ENCODE measurements around the gene ABI2.
"Not testable (repeated sequence)": the region's sequence is repeated elsewhere in the genome, so short reads cannot be mapped to it uniquely, and the experiment has no call there.

ABI2 gene

DNA sequence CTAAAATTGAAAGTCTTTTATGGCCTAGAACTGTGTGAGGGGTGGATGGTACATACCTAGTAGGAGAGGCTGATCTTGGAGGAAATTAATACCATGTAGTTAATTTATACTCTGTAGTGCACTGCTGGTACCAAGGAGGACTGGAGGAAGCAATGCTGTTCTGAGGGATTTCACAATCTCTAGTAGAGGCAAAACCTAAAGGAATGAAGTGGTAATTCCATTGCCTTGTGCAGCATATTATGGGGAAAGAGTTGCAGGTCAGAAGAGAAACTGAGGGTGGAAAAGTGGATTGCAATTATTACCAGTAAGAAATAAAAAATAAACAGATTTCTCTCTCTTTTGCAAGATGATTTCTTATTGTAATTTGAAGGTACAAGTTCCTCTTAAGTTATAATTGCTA, 2.2 kb downstream of the ABI2 start:
- H3K9ac ChIP-seq (ENCODE audit: low read depth, low read length) = no peak overlapping the region
- no peaks in the 10 kb centered on the region for H3K27me3 ChIP-seq (ENCODE audit: control insufficient read depth, insufficient read depth, low read length)
- no peaks in the 10 kb centered on the region for H3K36me3 ChIP-seq (ENCODE audit: control insufficient read depth, insufficient read depth, low read length)
- H3K4me1 ChIP-seq (ENCODE audit: control insufficient read depth, insufficient read depth, low read length) = peaks cover 12% of the 10 kb centered on the region
- no peaks in the 10 kb centered on the region for H3K9me3 ChIP-seq (ENCODE audit: control insufficient read depth, insufficient read depth, low read length)
- H3K4me3 ChIP-seq (ENCODE audit: low read depth, low read length) = peak overlapping the region; percentile 98

DNA sequence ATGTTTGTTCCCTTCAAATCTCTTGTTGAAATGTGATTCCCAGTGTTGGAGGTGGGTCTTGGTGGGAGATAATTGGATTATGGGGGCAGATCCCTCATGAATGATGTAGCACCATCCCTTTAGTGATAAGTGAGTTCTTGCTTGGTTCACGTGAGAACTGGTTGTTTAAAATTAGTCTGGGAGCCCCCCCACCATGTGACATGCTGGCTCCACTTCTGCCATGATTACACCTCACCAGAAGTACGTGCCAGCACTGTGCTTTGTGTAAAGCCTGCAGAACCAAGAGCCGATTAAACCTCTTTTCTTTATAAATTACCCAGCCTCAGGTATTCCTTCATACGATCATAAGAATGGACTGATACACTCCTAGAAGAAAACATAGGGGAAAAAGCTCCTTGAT, 10.1 kb downstream of the ABI2 start:
- Histone ChIP-seq H3K27me3 (ENCODE audit: control insufficient read depth, insufficient read depth, low read length) (no peaks in the 10 kb centered on the region), H3K9ac (ENCODE audit: low read depth, low read length) (no peak overlapping the region), H3K4me1 (ENCODE audit: control insufficient read depth, insufficient read depth, low read length) (no peaks in the 10 kb centered on the region), H3K36me3 (ENCODE audit: control insufficient read depth, insufficient read depth, low read length) (no peaks in the 10 kb centered on the region), H3K9me3 (ENCODE audit: control insufficient read depth, insufficient read depth, low read length) (no peaks in the 10 kb centered on the region), H3K4me3 (ENCODE audit: low read depth, low read length) (no peak overlapping the region)

DNA sequence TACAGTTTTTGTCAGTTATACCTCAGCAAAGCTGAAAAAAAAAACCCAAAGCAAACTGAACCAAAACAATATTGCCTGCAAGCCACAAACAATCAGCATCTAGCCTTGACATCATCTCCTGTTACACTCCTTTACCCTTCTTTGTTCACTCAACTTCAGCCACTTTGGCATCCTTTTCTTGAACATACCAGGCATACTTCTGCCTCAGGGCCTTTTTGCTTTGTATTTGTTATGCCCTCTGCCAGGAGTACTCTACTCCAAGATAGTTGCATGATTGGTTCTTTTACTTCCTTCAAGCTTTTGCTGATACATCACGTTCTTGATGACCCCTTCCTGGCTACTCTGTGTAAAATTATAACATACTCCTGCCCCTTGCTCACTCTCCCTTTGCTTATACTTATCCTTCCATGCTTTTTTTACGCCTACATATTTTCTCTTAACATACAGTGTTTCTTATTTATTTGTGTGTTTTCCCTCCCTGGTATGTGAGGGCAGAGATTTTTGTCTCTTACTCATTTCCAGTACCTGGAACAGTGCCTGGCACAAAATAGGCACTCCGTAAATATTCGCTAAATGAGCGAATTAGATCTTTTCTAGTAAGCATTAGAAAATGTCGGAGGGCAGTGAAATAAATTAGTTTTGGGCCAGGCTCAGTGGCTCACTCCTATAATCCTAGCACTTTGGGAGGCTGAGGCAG, 12.7 kb downstream of the ABI2 start:
- Histone ChIP-seq H3K4me3 (ENCODE audit: low read depth, low read length) (no peak overlapping the region), H3K4me1 (ENCODE audit: control insufficient read depth, insufficient read depth, low read length) (no peaks in the 10 kb centered on the region), H3K9me3 (ENCODE audit: control insufficient read depth, insufficient read depth, low read length) (no peaks in the 10 kb centered on the region), H3K36me3 (ENCODE audit: control insufficient read depth, insufficient read depth, low read length) (no peaks in the 10 kb centered on the region), H3K9ac (ENCODE audit: low read depth, low read length) (no peak overlapping the region), H3K27me3 (ENCODE audit: control insufficient read depth, insufficient read depth, low read length) (no peaks in the 10 kb centered on the region)

DNA sequence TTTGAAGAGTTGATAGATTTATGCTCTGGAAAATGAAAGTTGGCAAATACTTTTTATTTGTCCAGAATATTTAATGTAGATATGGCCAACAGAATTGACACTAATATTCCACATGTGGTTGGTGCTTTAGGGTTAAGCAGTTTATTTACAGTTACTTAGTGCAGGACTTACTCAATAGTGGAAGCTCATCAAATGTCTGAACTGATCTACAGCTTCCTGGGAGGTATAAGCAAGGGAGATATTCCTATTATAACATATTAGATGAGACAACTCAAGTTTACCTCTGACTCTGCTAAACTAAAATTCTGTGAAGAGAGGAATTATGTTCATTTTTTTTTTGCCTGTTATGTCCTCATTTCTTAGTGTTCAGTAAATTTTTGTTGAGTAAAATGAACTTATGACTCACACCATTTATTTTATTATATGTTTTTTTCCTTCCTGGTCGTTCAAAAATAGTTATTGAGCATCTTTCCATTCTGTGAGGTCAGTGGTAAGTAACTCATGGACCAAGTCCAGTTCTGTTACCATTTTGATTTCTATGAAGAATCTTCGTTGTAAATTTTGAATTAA, 13.6 kb downstream of the ABI2 start:
- H3K4me3 ChIP-seq (ENCODE audit: low read depth, low read length) = no peak overlapping the region
- H3K36me3 ChIP-seq (ENCODE audit: control insufficient read depth, insufficient read depth, low read length) = no peaks in the 10 kb centered on the region
- no peaks in the 10 kb centered on the region for H3K27me3 ChIP-seq (ENCODE audit: control insufficient read depth, insufficient read depth, low read length)
- no peak overlapping the region for H3K9ac ChIP-seq (ENCODE audit: low read depth, low read length)
- H3K4me1 ChIP-seq (ENCODE audit: control insufficient read depth, insufficient read depth, low read length) = no peaks in the 10 kb centered on the region
- H3K9me3 ChIP-seq (ENCODE audit: control insufficient read depth, insufficient read depth, low read length) = no peaks in the 10 kb centered on the region

DNA sequence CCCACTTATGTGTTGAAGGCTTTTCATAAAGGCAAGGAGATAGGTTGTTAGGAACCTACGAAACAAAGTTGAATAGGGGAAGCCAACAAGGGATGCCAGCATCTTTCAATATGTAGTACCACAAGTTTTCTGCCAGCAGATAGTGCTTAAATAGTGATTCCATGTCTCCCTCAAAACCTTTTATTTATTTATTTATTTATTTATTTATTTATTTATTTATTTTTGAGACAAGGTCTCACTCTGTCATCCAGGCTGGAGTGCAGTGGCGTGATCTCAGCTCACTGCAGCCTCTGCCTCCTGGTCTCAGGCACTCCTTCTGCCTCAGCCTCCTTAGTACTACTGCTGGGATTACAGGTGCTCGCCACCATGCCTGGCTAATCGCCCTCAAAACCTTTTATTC, 14.2 kb downstream of the ABI2 start:
- not testable (repeated sequence) for H3K9me3 ChIP-seq (ENCODE audit: control insufficient read depth, insufficient read depth, low read length); H3K9ac ChIP-seq (ENCODE audit: low read depth, low read length); H3K36me3 ChIP-seq (ENCODE audit: control insufficient read depth, insufficient read depth, low read length); H3K4me1 ChIP-seq (ENCODE audit: control insufficient read depth, insufficient read depth, low read length); H3K27me3 ChIP-seq (ENCODE audit: control insufficient read depth, insufficient read depth, low read length); H3K4me3 ChIP-seq (ENCODE audit: low read depth, low read length)

DNA sequence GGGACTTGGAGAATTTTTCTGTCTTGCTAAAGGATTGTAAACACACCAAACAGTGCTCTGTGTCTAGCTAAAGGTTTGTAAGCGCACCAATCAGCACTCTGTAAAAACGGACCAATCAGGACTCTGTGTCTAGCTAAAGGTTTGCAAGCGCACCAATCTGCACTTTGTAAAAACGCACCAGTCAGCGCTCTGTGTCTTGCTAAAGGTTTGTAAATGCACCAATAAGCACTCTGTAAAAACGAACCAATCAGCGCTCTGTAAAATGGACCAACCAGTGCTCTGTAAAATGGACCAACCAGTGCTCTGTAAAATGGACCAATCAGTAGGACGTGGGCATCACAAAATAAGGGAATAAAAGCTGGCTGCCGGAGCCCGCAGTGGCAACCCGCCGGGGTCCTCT, 16.5 kb downstream of the ABI2 start:
- Histone ChIP-seq H3K4me1 (ENCODE audit: control insufficient read depth, insufficient read depth, low read length) (no peaks in the 10 kb centered on the region), H3K9ac (ENCODE audit: low read depth, low read length) (no peak overlapping the region), H3K36me3 (ENCODE audit: control insufficient read depth, insufficient read depth, low read length) (no peaks in the 10 kb centered on the region), H3K4me3 (ENCODE audit: low read depth, low read length) (no peak overlapping the region), H3K9me3 (ENCODE audit: control insufficient read depth, insufficient read depth, low read length) (no peaks in the 10 kb centered on the region), H3K27me3 (ENCODE audit: control insufficient read depth, insufficient read depth, low read length) (no peaks in the 10 kb centered on the region)

DNA sequence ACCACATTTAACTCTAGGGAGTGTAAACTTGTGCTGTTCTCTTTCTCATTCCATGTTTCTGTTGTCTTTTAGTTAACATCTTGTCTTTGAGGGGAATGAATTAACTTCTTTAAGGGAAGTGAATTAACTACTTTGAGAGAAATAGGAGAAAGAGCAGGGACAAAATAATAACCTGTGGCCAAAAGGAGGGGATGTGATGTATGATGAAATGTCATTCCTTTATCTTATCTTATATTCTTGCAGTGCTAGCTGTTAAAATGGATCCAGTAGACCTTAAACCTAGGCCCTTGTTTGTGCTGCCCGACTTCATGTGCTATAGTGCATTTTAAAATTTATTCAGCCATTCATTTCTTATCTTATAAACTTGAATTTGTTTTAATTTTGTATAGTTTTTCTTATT, 18.4 kb downstream of the ABI2 start:
- no peaks in the 10 kb centered on the region for H3K9me3 ChIP-seq (ENCODE audit: control insufficient read depth, insufficient read depth, low read length)
- no peaks in the 10 kb centered on the region for H3K36me3 ChIP-seq (ENCODE audit: control insufficient read depth, insufficient read depth, low read length)
- no peaks in the 10 kb centered on the region for H3K27me3 ChIP-seq (ENCODE audit: control insufficient read depth, insufficient read depth, low read length)
- H3K4me1 ChIP-seq (ENCODE audit: control insufficient read depth, insufficient read depth, low read length) = no peaks in the 10 kb centered on the region
- no peak overlapping the region for H3K4me3 ChIP-seq (ENCODE audit: low read depth, low read length)
- H3K9ac ChIP-seq (ENCODE audit: low read depth, low read length) = no peak overlapping the region

DNA sequence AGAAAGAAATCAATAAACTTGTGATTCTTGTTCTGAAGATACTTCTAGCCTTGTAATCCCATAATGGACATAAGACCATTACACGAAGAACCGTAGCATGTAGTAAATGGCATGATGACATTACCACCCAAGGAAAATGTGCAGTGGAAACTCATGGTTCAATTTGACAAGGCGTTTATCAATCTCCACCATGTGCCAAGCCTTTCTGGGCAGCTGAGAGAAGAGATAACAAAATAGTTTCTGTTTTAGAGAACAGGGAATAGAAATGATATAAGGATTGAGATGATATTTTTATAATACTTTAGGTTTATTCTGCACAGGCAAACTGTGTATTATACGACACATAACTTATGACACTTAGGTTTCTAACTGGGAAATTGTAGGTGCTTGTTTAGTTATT, 19.2 kb downstream of the ABI2 start:
- Histone ChIP-seq H3K27me3 (ENCODE audit: control insufficient read depth, insufficient read depth, low read length) (no peaks in the 10 kb centered on the region), H3K9ac (ENCODE audit: low read depth, low read length) (no peak overlapping the region), H3K36me3 (ENCODE audit: control insufficient read depth, insufficient read depth, low read length) (no peaks in the 10 kb centered on the region), H3K4me1 (ENCODE audit: control insufficient read depth, insufficient read depth, low read length) (no peaks in the 10 kb centered on the region), H3K9me3 (ENCODE audit: control insufficient read depth, insufficient read depth, low read length) (no peaks in the 10 kb centered on the region), H3K4me3 (ENCODE audit: low read depth, low read length) (no peak overlapping the region)

DNA sequence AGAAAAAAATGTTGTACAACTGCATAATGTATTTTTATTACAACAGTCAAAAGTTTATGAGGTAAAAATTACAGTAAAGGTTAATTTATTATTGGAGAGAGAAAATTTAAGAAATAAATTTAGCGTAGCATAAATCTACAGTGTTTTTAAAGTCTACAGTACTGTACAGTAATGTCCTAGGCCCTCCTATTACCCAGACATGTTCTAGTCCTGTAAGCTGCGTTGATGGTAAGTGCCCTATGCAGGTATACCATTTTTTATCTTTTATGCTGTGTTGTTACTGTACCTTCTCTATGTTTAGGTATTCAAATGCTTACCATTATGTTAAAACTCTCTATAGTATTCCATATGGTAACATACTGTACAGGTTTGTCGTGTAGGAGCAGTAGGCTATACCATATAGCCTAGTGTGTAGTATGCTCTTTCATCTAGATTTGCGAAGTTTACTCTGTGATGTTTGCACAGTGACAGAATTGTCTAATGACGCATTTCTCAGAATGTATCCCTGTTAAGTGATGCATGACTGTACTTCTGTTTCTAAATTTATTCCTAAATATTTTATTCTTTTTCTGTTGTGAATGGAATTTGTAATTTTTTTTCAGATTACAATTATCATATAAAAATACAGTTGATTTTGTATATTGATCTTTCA, 24.5 kb downstream of the ABI2 start:
- Histone ChIP-seq H3K9ac (ENCODE audit: low read depth, low read length) (no peak overlapping the region), H3K36me3 (ENCODE audit: control insufficient read depth, insufficient read depth, low read length) (no peaks in the 10 kb centered on the region), H3K4me3 (ENCODE audit: low read depth, low read length) (no peak overlapping the region), H3K9me3 (ENCODE audit: control insufficient read depth, insufficient read depth, low read length) (no peaks in the 10 kb centered on the region), H3K4me1 (ENCODE audit: control insufficient read depth, insufficient read depth, low read length) (no peaks in the 10 kb centered on the region), H3K27me3 (ENCODE audit: control insufficient read depth, insufficient read depth, low read length) (no peaks in the 10 kb centered on the region)

DNA sequence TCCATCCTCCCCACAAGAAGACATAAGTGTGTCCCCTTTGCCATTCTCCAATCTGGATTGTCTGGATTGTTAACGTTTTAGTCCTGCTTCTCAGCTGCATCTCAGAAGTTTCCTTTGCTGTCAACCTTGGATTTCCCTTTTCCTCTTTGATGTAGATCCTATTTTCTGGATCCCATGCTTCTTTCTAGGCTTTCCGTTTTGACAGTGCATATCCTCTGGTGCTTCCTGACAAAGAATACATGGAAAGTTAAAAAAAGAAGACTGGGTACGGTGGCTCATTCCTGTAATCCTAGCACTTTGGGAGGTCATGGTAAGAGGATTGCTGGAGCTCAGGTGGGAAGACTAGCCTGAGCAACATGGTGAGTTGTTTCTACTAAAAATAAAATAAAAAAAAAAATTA, 26.8 kb downstream of the ABI2 start:
- H3K9ac ChIP-seq (ENCODE audit: low read depth, low read length) = no peak overlapping the region
- H3K4me3 ChIP-seq (ENCODE audit: low read depth, low read length) = no peak overlapping the region
- H3K9me3 ChIP-seq (ENCODE audit: control insufficient read depth, insufficient read depth, low read length) = no peaks in the 10 kb centered on the region
- H3K4me1 ChIP-seq (ENCODE audit: control insufficient read depth, insufficient read depth, low read length) = no peaks in the 10 kb centered on the region
- H3K27me3 ChIP-seq (ENCODE audit: control insufficient read depth, insufficient read depth, low read length) = no peaks in the 10 kb centered on the region
- H3K36me3 ChIP-seq (ENCODE audit: control insufficient read depth, insufficient read depth, low read length) = no peaks in the 10 kb centered on the region

DNA sequence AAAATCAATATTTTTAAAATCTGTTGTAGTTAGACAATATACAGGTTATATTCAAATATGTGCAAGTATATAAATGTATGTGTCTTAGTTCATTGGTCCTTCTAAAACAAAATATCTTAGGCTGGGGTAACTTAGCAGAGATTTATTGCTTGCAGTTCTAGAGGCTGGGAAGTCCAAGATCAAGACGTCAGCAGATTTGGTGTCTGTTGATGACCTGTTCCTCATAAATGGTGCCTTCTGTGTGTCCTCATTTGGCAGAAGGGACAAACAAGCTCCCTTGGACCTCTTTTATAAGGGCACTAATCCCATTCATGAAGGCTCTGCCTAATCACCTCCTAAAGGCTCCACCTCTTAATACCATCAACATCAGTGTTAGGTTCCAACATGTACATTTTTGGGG, 31.3 kb downstream of the ABI2 start:
- Histone ChIP-seq H3K4me3 (ENCODE audit: low read depth, low read length) (no peak overlapping the region), H3K9me3 (ENCODE audit: control insufficient read depth, insufficient read depth, low read length) (no peaks in the 10 kb centered on the region), H3K9ac (ENCODE audit: low read depth, low read length) (no peak overlapping the region), H3K27me3 (ENCODE audit: control insufficient read depth, insufficient read depth, low read length) (no peaks in the 10 kb centered on the region), H3K36me3 (ENCODE audit: control insufficient read depth, insufficient read depth, low read length) (no peaks in the 10 kb centered on the region), H3K4me1 (ENCODE audit: control insufficient read depth, insufficient read depth, low read length) (peaks cover 4% of the 10 kb centered on the region)

DNA sequence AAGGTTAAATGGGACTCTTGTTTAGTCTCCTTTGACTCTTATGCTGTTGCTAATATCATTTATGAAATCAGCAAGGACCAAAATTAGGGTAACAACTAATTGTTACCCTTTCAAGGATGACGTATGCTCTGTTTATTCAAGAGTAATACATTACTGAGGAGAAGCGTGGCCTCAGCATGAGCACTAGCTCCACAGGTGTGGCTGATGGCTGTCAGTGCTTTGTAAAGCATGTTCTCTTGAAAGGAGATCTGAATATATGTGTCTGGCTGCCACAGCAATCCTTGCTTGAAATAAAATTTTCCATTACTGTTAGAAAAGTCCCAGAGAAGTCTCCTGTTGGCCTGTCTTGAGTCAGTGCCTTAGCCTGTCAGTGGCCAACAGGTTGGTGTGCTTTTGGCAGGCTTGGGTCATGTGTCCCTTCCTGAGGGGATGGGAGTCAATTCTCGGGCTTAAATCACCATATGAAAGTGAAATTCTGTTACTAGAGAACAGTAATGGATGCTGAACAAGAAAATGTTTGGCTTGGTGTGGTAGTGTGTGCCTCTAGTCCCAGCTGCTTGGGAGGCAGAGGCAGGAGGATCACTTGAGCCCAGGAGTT, 32.7 kb downstream of the ABI2 start:
- Histone ChIP-seq H3K9me3 (ENCODE audit: control insufficient read depth, insufficient read depth, low read length) (no peaks in the 10 kb centered on the region), H3K4me1 (ENCODE audit: control insufficient read depth, insufficient read depth, low read length) (peaks cover 4% of the 10 kb centered on the region), H3K36me3 (ENCODE audit: control insufficient read depth, insufficient read depth, low read length) (no peaks in the 10 kb centered on the region), H3K27me3 (ENCODE audit: control insufficient read depth, insufficient read depth, low read length) (no peaks in the 10 kb centered on the region), H3K4me3 (ENCODE audit: low read depth, low read length) (no peak overlapping the region), H3K9ac (ENCODE audit: low read depth, low read length) (no peak overlapping the region)

All from iPS-15b (cell line).